Loucy (cell line): ENCODE results near the gene RTL10.

Experiments
- H2AFZ ChIP-seq: fragments of 200-600 bp; sonication (generic); 2 replicates; pipeline ENCODE4 v1.6.0; 2016; ENCODE audit warnings: antibody characterized with exemption, mild to moderate bottlenecking, low read length, moderate library complexity
- H3F3A ChIP-seq: fragments of 200-600 bp; 2 replicates; pipeline ENCODE4 v1.6.0; 2016; ENCODE audit warnings: antibody characterized with exemption, low read depth, mild to moderate bottlenecking
- H3K27me3 ChIP-seq: fragments of 200-600 bp; sonication (generic); 2 replicates; pipeline ENCODE4 v1.6.1; 2014; ENCODE audit warnings: low read length, mild to moderate bottlenecking; ENCODE audit not compliant: insufficient read depth, poor library complexity, severe bottlenecking
- H3K36me3 ChIP-seq: fragments of 200-600 bp; sonication (generic); 2 replicates; pipeline ENCODE4 v1.6.1; 2016; ENCODE audit warnings: low read length; ENCODE audit not compliant: insufficient read depth
- H3K4me1 ChIP-seq: fragments of 200-600 bp; sonication (generic); 2 replicates; pipeline ENCODE4 v1.5.1; 2014; ENCODE audit warnings: low read length, mild to moderate bottlenecking; ENCODE audit not compliant: insufficient read depth, poor library complexity, severe bottlenecking
- H3K4me2 ChIP-seq: fragments of 200-600 bp; sonication (generic); 2 replicates; pipeline ENCODE4 v1.6.0; 2014; ENCODE audit warnings: antibody characterized with exemption, low read length, low read depth, mild to moderate bottlenecking; ENCODE audit not compliant: poor library complexity, severe bottlenecking
- H3K4me3 ChIP-seq: fragments of 200-600 bp; sonication (generic); 2 replicates; pipeline ENCODE4 v1.5.1; 2014; ENCODE audit warnings: low read length, mild to moderate bottlenecking, mixed read lengths; ENCODE audit not compliant: poor library complexity, severe bottlenecking
- H3K79me2 ChIP-seq: fragments of 200-600 bp; sonication (generic); 2 replicates; pipeline ENCODE4 v1.6.1; 2014; ENCODE audit warnings: low read length; ENCODE audit not compliant: insufficient read depth
- H3K9ac ChIP-seq: fragments of 200-600 bp; sonication (generic); 2 replicates; pipeline ENCODE4 v1.6.0; 2014; ENCODE audit warnings: mild to moderate bottlenecking, low read depth, low read length, moderate library complexity; ENCODE audit not compliant: poor library complexity, severe bottlenecking
- H3K9me2 ChIP-seq: fragments of 200-600 bp; sonication (generic); replicated peaks from 2 replicates; pipeline ENCODE4 v1.6.1; 2016; ENCODE audit warnings: low read depth, low read length, mixed read lengths
- H3K9me3 ChIP-seq: fragments of 200-600 bp; sonication (generic); 2 replicates; pipeline ENCODE4 v1.6.1; 2014; ENCODE audit warnings: mild to moderate bottlenecking, antibody characterized with exemption, low read length, low read depth; ENCODE audit not compliant: insufficient read depth
- H4K20me1 ChIP-seq: fragments of 200-600 bp; sonication (generic); 2 replicates; pipeline ENCODE4 v1.6.0; 2014; ENCODE audit warnings: antibody characterized with exemption, low read length, mild to moderate bottlenecking; ENCODE audit not compliant: insufficient read depth, poor library complexity, severe bottlenecking
- CTCF ChIP-seq: fragments of 200-600 bp; sonication (generic); conservative IDR thresholded peaks from 2 replicates; pipeline ENCODE4 v1.5.1; 2014; ENCODE audit warnings: mild to moderate bottlenecking, antibody characterized with exemption, low read length
- EZH2phosphoT487 ChIP-seq: fragments of 200-600 bp; IDR thresholded peaks from 2 replicates; pipeline ENCODE4 v1.6.1; 2018; ENCODE audit warnings: antibody characterized with exemption, mild to moderate bottlenecking, moderate library complexity, borderline replicate concordance

The RTL10 gene

DNA sequence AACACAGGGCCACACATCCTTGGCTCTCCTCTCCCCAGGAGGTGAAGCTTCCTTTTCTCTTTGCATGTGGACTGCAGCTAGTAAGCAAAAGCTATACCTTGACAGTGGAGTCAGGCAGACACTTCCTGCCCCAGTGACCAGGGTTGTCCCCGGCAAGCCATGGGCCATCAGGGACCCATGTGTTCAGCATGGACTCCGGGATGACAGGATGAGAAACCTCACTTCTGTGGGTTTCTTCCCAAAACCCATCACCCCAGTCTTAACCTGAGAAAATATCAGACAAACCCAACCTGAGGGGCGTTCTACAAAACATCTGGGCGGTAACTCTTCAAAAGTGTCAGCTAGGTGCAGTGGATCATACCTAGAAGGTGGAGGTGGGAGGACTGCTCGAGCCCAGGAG, 40.2 kb downstream of the RTL10 start:
- no peak for TF ChIP-seq EZH2phosphoT487
- no peaks in the 10 kb centered on the region for H3K36me3 ChIP-seq
- no peak overlapping the region for H3K4me3 ChIP-seq
- H3K27me3 ChIP-seq, result no peaks in the 10 kb centered on the region
- H4K20me1 ChIP-seq, result no peaks in the 10 kb centered on the region
- no peak overlapping the region for H3K9ac ChIP-seq
- H3K4me2 ChIP-seq, result no peak overlapping the region
- no peak overlapping the region for H2AFZ ChIP-seq
- no peaks in the 10 kb centered on the region for H3F3A ChIP-seq
- no peaks in the 10 kb centered on the region for H3K79me2 ChIP-seq
- H3K9me2 ChIP-seq, result no peaks in the 10 kb centered on the region
- no peaks in the 10 kb centered on the region for H3K4me1 ChIP-seq
- H3K9me3 ChIP-seq, result no peaks in the 10 kb centered on the region

- H4K20me1 ChIP-seq, result no peaks in the 10 kb centered on the region
- H3K4me2 ChIP-seq, result no peak overlapping the region
- no peaks in the 10 kb centered on the region for H3K9me2 ChIP-seq
- no peaks in the 10 kb centered on the region for H3K4me1 ChIP-seq
- H3F3A ChIP-seq, result no peaks in the 10 kb centered on the region
- no peaks in the 10 kb centered on the region for H3K27me3 ChIP-seq
- no peaks in the 10 kb centered on the region for H3K79me2 ChIP-seq
- TF ChIP-seq EZH2phosphoT487 (no peak), CTCF (no peak)
- H3K36me3 ChIP-seq, result no peaks in the 10 kb centered on the region
- H3K9me3 ChIP-seq, result no peaks in the 10 kb centered on the region
- no peak overlapping the region for H2AFZ ChIP-seq
- H3K9ac ChIP-seq, result no peak overlapping the region
- no peak overlapping the region for H3K4me3 ChIP-seq
Observed at GRCh38 chr22:19812910-19813309, 41.8 kb downstream of the RTL10 start.

DNA sequence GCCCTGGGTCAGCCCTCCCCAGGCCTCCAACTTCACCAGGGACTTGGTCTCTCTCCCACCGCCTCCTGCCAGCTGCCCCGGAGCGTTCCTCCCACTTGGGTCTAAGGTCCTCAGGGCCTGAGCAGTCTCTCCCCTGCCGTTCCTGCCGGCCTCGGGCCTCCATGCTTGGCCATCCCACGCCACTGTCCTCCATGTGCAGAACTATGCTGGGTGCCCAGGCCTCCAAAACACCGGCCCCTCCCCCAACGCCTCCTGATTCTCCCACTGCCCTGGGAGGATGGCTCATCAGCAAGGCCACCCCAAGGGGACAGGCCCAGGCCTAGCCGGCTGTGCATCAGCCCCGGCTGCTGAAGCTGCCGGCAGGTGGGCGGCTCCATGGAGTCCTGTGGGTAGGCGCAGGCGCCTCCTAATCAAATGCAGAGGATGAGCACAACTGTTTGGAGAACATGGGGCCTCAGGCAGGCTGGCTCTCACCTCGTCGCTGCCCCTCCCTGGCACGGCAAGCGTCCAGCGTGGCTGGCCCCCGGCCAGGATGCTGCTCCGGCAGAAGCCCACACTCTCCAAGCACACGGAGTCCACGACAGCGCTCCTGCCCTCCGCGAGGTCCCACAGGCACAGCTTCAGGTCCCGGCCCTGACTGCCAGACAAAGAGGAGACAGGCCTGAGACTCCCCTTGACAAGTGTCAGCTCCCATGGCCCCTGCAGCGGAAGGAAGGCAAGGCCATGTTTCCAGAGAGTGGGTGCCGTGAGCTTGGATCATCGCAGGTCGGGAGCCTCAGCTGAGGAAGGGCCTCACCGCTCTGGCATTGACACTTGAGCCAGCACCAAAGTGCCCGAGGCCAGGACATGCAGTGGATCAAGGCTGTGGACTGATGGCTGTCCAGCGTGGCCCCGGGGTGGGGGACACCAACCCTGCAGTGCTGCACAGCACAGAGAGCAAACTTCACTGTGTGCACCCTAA, 42.6 kb downstream of the RTL10 start:
- no peaks in the 10 kb centered on the region for H3K36me3 ChIP-seq
- no peaks in the 10 kb centered on the region for H3K9me3 ChIP-seq
- H3K27me3 ChIP-seq, result no peaks in the 10 kb centered on the region
- no peak overlapping the region for H2AFZ ChIP-seq
- H3K9me2 ChIP-seq, result no peaks in the 10 kb centered on the region
- no peaks in the 10 kb centered on the region for H3K79me2 ChIP-seq
- no peak overlapping the region for H3K4me3 ChIP-seq
- no peaks in the 10 kb centered on the region for H3K4me1 ChIP-seq
- H3F3A ChIP-seq, result no peaks in the 10 kb centered on the region
- no peak for TF ChIP-seq CTCF
- TF ChIP-seq EZH2phosphoT487, result no peak
- H4K20me1 ChIP-seq, result no peaks in the 10 kb centered on the region
- no peak overlapping the region for H3K9ac ChIP-seq
- no peak overlapping the region for H3K4me2 ChIP-seq
